ENCODE measurements around the gene SLC7A5. TPM values are rescaled to one million over a fixed set of nuclear protein-coding genes. Genes with fewer than 3 reads are reported as not detected.
A peak's percentile ranks its signal among the peaks of the same experiment; 100 is the strongest.
"Not testable (repeated sequence)": the region's sequence is repeated elsewhere in the genome, so short reads cannot be mapped to it uniquely, and the experiment has no call there.

The SLC7A5 gene
- total RNA-seq, 3 donors from 2014 or later (not counting 1 experiment from before 2014, with no cell fraction given) = 27.2 to 66.1 (median 34.2) TPM

- no peaks in the 10 kb centered on the region for H3K36me3 Mint-ChIP-seq
- intact Hi-C loops (cut with micrococcal nuclease) = no loop called here
- peaks cover 0 to 2% of the 10 kb centered on the region in 2 donors for H3K9me3 Mint-ChIP-seq
- no peak for TF ChIP-seq CTCF (IDR thresholded peaks at IDR 0.05)
- Histone ChIP-seq H3K9me3 (ENCODE audit: control insufficient read depth, insufficient read depth, low read length) (no peaks in the 10 kb centered on the region), H3K27ac (ENCODE audit: low read length) (no peak overlapping the region), H3K27me3 (ENCODE audit: control insufficient read depth, insufficient read depth, low read length) (no peaks in the 10 kb centered on the region), H3K36me3 (ENCODE audit: control insufficient read depth, insufficient read depth, low read length) (no peaks in the 10 kb centered on the region), H3K4me3 (ENCODE audit: low read length) (no peak overlapping the region), H3K4me1 (ENCODE audit: control insufficient read depth, insufficient read depth, low read length) (peaks cover 21% of the 10 kb centered on the region)
- no peak for ATAC-seq
- no peaks in the 10 kb centered on the region for H3K27me3 Mint-ChIP-seq (ENCODE audit: low read depth in 2 of 2)
- peaks cover 14 to 15% of the 10 kb centered on the region in 2 donors for H3K4me1 Mint-ChIP-seq
- WGBS (ENCODE audit: insufficient coverage) = 94% methylated on average over 21 of the region's 21 CpGs
- H3K4me3 Mint-ChIP-seq = no peak overlapping the region
- DNase-seq = no peak
- H3K27ac Mint-ChIP-seq = no peak overlapping the region
Observed at GRCh38 chr16:87891764-87892163, 22.5 kb upstream of the SLC7A5 start.

- H3K4me1 Mint-ChIP-seq; intact Hi-C loops (cut with micrococcal nuclease); H3K9me3 Mint-ChIP-seq; H3K27ac Mint-ChIP-seq; H3K27ac ChIP-seq (ENCODE audit: low read length); H3K4me3 Mint-ChIP-seq; H3K36me3 Mint-ChIP-seq; H3K9me3 ChIP-seq (ENCODE audit: control insufficient read depth, insufficient read depth, low read length); DNase-seq; H3K4me1 ChIP-seq (ENCODE audit: control insufficient read depth, insufficient read depth, low read length); H3K36me3 ChIP-seq (ENCODE audit: control insufficient read depth, insufficient read depth, low read length); H3K27me3 ChIP-seq (ENCODE audit: control insufficient read depth, insufficient read depth, low read length); H3K4me3 ChIP-seq (ENCODE audit: low read length): not testable (repeated sequence)
- peaks cover 5 to 12% of the 10 kb centered on the region in 2 donors for H3K27me3 Mint-ChIP-seq (ENCODE audit: low read depth in 2 of 2)
- ATAC-seq = peak in 1 of 3 donors; percentile 36
- WGBS (ENCODE audit: insufficient coverage) = 90% methylated on average over 9 of the region's 10 CpGs
Observed at GRCh38 chr16:87889762-87890161, 20.5 kb upstream of the SLC7A5 start.

- H3K27ac Mint-ChIP-seq; intact Hi-C loops (cut with micrococcal nuclease): not testable (repeated sequence)
- 88% methylated on average over 7 of the region's 7 CpGs for WGBS (ENCODE audit: insufficient coverage)
Observed at GRCh38 chr16:87888346-87888745, 19.0 kb upstream of the SLC7A5 start.

GRCh38 chr16:87887931-87888330, 18.6 kb upstream of the SLC7A5 start:
- H3K4me1 ChIP-seq (ENCODE audit: control insufficient read depth, insufficient read depth, low read length); H3K9me3 ChIP-seq (ENCODE audit: control insufficient read depth, insufficient read depth, low read length); intact Hi-C loops (cut with micrococcal nuclease); ATAC-seq; H3K4me3 Mint-ChIP-seq; H3K36me3 Mint-ChIP-seq; DNase-seq; H3K27me3 ChIP-seq (ENCODE audit: control insufficient read depth, insufficient read depth, low read length); H3K27ac Mint-ChIP-seq; H3K36me3 ChIP-seq (ENCODE audit: control insufficient read depth, insufficient read depth, low read length); H3K9me3 Mint-ChIP-seq; H3K4me3 ChIP-seq (ENCODE audit: low read length); H3K27ac ChIP-seq (ENCODE audit: low read length); H3K4me1 Mint-ChIP-seq: not testable (repeated sequence)
- WGBS (ENCODE audit: insufficient coverage) = 62% methylated on average over 6 of the region's 8 CpGs
- peaks cover 5 to 12% of the 10 kb centered on the region in 2 donors for H3K27me3 Mint-ChIP-seq (ENCODE audit: low read depth in 2 of 2)

More at GRCh38 chr16:87888346-87888745, 19.0 kb upstream of the SLC7A5 start:
- H3K4me1 ChIP-seq (ENCODE audit: control insufficient read depth, insufficient read depth, low read length); H3K9me3 ChIP-seq (ENCODE audit: control insufficient read depth, insufficient read depth, low read length); H3K27ac ChIP-seq (ENCODE audit: low read length); H3K4me3 ChIP-seq (ENCODE audit: low read length); ATAC-seq; H3K27me3 ChIP-seq (ENCODE audit: control insufficient read depth, insufficient read depth, low read length); H3K4me3 Mint-ChIP-seq; H3K36me3 Mint-ChIP-seq; DNase-seq; H3K9me3 Mint-ChIP-seq; H3K4me1 Mint-ChIP-seq; H3K36me3 ChIP-seq (ENCODE audit: control insufficient read depth, insufficient read depth, low read length): not testable (repeated sequence)
- H3K27me3 Mint-ChIP-seq (ENCODE audit: low read depth in 2 of 2) = peaks cover 5 to 12% of the 10 kb centered on the region in 2 donors

GRCh38 chr16:87885371-87885967, 16.2 kb upstream of the SLC7A5 start:
- H3K27me3 ChIP-seq (ENCODE audit: control insufficient read depth, insufficient read depth, low read length); H3K27ac ChIP-seq (ENCODE audit: low read length); DNase-seq; H3K4me1 Mint-ChIP-seq; H3K4me3 Mint-ChIP-seq; H3K9me3 ChIP-seq (ENCODE audit: control insufficient read depth, insufficient read depth, low read length); H3K9me3 Mint-ChIP-seq; H3K36me3 Mint-ChIP-seq; H3K4me1 ChIP-seq (ENCODE audit: control insufficient read depth, insufficient read depth, low read length); H3K4me3 ChIP-seq (ENCODE audit: low read length); H3K36me3 ChIP-seq (ENCODE audit: control insufficient read depth, insufficient read depth, low read length); intact Hi-C loops (cut with micrococcal nuclease); H3K27ac Mint-ChIP-seq; ATAC-seq: not testable (repeated sequence)
- WGBS (ENCODE audit: insufficient coverage) = 77% methylated on average over 8 of the region's 8 CpGs
- H3K27me3 Mint-ChIP-seq (ENCODE audit: low read depth in 2 of 2) = peaks cover 15 to 17% of the 10 kb centered on the region in 2 donors
